Testis (tissue), 2 donors: ENCODE data around the gene NAGPA.

Experiments used
- POLR2A ChIP-seq: fragments of 450-650 bp; IDR thresholded peaks from one replicate; pipeline ENCODE4 v1.6.1; 2017; ENCODE audit warnings: antibody characterized with exemption, mild to moderate bottlenecking, moderate library complexity
- TF ChIP-seq, protein P1 (sequence below), 3 experiments: fragments of 450-650 bp in 2 of 3; fragments of 200-600 bp in 1 of 3; sonication (generic) in 1 of 3; IDR thresholded peaks; one replicate each; pipeline ENCODE4 v1.5.1; 2016 to 2019; ENCODE audit warnings: antibody characterized with exemption in 3 of 3, mild to moderate bottlenecking in 2 of 3, moderate library complexity in 1 of 3

GRCh38 chr16:4976611-4977145, 57.1 kb downstream of the NAGPA start:
- TF ChIP-seq, protein P1, sequence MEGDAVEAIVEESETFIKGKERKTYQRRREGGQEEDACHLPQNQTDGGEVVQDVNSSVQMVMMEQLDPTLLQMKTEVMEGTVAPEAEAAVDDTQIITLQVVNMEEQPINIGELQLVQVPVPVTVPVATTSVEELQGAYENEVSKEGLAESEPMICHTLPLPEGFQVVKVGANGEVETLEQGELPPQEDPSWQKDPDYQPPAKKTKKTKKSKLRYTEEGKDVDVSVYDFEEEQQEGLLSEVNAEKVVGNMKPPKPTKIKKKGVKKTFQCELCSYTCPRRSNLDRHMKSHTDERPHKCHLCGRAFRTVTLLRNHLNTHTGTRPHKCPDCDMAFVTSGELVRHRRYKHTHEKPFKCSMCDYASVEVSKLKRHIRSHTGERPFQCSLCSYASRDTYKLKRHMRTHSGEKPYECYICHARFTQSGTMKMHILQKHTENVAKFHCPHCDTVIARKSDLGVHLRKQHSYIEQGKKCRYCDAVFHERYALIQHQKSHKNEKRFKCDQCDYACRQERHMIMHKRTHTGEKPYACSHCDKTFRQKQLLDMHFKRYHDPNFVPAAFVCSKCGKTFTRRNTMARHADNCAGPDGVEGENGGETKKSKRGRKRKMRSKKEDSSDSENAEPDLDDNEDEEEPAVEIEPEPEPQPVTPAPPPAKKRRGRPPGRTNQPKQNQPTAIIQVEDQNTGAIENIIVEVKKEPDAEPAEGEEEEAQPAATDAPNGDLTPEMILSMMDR (IDR thresholded peaks at IDR 0.05), result no peak
- TF ChIP-seq POLR2A, result no peak
